Measurements from ENCODE around the gene SUFU. TPM values are rescaled to one million over a fixed set of nuclear protein-coding genes. Genes with fewer than 3 reads are reported as not detected.

Gene SUFU
- total RNA-seq, 4 donors from 2014 or later, result 5.3 to 10.0 (median 8.6) TPM

GRCh38 chr10:102502337-102503151, 1.2 kb upstream of the SUFU start, which contains the start of gene ACTR1A:
ACTR1A (minus strand) TSS chr10:102502712; CDS start chr10:102502647, 65 bp downstream.
- peak; percentile 61 to 85 for TF ChIP-seq POLR2A (IDR thresholded peaks at IDR 0.05)
- TF ChIP-seq CTCF (IDR thresholded peaks at IDR 0.05), result peak in 2 of 4 experiments; percentile 13 to 32
- peak; percentile 85 for TF ChIP-seq POLR2AphosphoS5 (IDR thresholded peaks at IDR 0.05)
- TF ChIP-seq EP300 (IDR thresholded peaks at IDR 0.05), result no peak
- 0 to 1% methylated on average over 4 to 18 of the region's 42 CpGs for WGBS, 2 donors (ENCODE audit: low coverage in 1 of 2)
- Histone ChIP-seq H3K27ac (peak within 1 kb of the TSS; percentile 88 to 99 (median 91)), H3K4me1 (peaks cover 4 to 80% (median 29%) of the 10 kb centered on the region in 3 donors), H3K36me3 (no peaks in the 10 kb centered on the region), H3K27me3 (no peaks in the 10 kb centered on the region), H3K9me3 (no peaks in the 10 kb centered on the region), H3K4me3 (peak within 1 kb of the TSS; percentile 71 to 90)
- peak; percentile 86 for ATAC-seq

- H3K4me1 ChIP-seq, result peaks cover 4 to 69% (median 27%) of the 10 kb centered on the region in 3 donors
- peak overlapping the region; percentile 74 to 90 for H3K4me3 ChIP-seq
- peak overlapping the region; percentile 30 to 93 (median 84) for H3K27ac ChIP-seq
- no peak for ATAC-seq
- H3K9me3 ChIP-seq, result no peaks in the 10 kb centered on the region
- WGBS, 2 donors (ENCODE audit: low coverage in 1 of 2), result 1% methylated on average over 18 to 31 of the region's 47 CpGs
- peaks cover 0 to 10% of the 10 kb centered on the region in 2 donors for H3K36me3 ChIP-seq
- no peaks in the 10 kb centered on the region for H3K27me3 ChIP-seq
- TF ChIP-seq POLR2A (IDR thresholded peaks at IDR 0.05) (no peak), POLR2AphosphoS5 (IDR thresholded peaks at IDR 0.05) (no peak), CTCF (IDR thresholded peaks at IDR 0.05) (no peak), EP300 (IDR thresholded peaks at IDR 0.05) (no peak)
Measured at GRCh38 chr10:102504179-102504975, 605 bp downstream of the SUFU start.

GRCh38 chr10:102504976-102505300, 1.2 kb downstream of the SUFU start:
- peak overlapping the region; percentile 74 to 90 for H3K4me3 ChIP-seq
- no peaks in the 10 kb centered on the region for H3K27me3 ChIP-seq
- 8 to 9% methylated on average over 4 to 5 of the region's 5 CpGs for WGBS, 2 donors (ENCODE audit: low coverage in 1 of 2)
- H3K27ac ChIP-seq, result peak overlapping the region in 2 of 4 donors; percentile 88 to 93
- no peaks in the 10 kb centered on the region for H3K9me3 ChIP-seq
- peaks cover 0 to 15% of the 10 kb centered on the region in 2 donors for H3K36me3 ChIP-seq
- no peak for TF ChIP-seq CTCF (IDR thresholded peaks at IDR 0.05)
- no peak for TF ChIP-seq POLR2AphosphoS5 (IDR thresholded peaks at IDR 0.05)
- TF ChIP-seq POLR2A (IDR thresholded peaks at IDR 0.05), result no peak
- TF ChIP-seq EP300 (IDR thresholded peaks at IDR 0.05), result no peak
- peaks cover 4 to 69% (median 24%) of the 10 kb centered on the region in 3 donors for H3K4me1 ChIP-seq
- ATAC-seq, result no peak

GRCh38 chr10:102505462-102506115, 1.8 kb downstream of the SUFU start:
- ATAC-seq, result no peak
- Histone ChIP-seq H3K9me3 (no peaks in the 10 kb centered on the region), H3K27me3 (no peaks in the 10 kb centered on the region), H3K4me3 (peak overlapping the region in 1 of 2 donors; percentile 90), H3K36me3 (peaks cover 0 to 22% of the 10 kb centered on the region in 2 donors), H3K27ac (peak overlapping the region in 2 of 4 donors; percentile 88 to 93), H3K4me1 (peaks cover 4 to 63% (median 22%) of the 10 kb centered on the region in 3 donors)
- 31 to 72% methylated on average over 3 of the region's 10 CpGs for WGBS, 2 donors (ENCODE audit: low coverage in 1 of 2)
- TF ChIP-seq POLR2A (IDR thresholded peaks at IDR 0.05) (no peak), CTCF (IDR thresholded peaks at IDR 0.05) (no peak)

Measured in gastroesophageal sphincter (tissue), 4 donors.